ENCODE data around the gene CDC7. TPM values are rescaled to one million over a fixed set of nuclear protein-coding genes. Genes with fewer than 3 reads are reported as not detected.

Gene CDC7
- total RNA-seq, 1 experiment from 2014 or later: 41.6 TPM

DNA sequence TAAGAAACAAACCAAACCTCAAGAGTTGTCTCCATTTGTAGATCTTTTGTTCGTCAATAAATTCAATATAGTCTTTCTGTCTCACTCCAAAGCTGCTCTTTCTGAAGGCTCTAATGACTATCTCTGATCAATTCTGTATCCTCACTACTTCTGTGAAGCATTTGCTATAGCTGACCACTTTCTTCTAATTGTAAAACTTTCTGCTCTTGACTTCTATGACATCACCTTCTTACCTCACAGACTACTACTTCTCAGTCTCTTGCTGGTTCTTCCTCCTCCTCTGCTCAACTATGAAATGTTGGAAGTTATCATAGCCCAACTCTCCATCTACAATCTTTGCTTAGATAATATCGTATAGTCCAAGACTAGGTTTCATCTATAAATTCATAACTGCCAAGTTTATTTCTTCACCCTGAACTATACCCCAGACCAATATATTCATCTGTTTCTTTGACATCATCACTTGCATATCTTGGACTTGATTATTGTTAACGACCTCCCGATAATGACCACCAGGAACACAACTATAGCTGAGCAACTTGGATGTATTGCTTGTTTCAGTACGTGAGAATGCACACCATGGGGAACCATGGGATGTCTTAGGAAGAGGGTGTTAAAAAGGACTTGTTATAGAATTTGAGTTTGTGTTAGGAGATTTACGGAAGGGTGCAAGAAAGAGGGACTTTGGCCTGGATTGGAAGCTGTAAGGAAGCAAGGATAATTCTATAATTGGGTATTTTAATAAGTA lies 2.0 kb upstream of the CDC7 start:
- Mint-ChIP-seq H3K9me3 (no peaks in the 10 kb centered on the region), H3K27me3 (ENCODE audit: low read depth) (no peaks in the 10 kb centered on the region; the same call in 1 of the 2 replicates), H3K4me1 (peaks cover 13 to 15% of the 10 kb centered on the region in 2 experiments), H3K4me3 (no peak overlapping the region), H3K27ac (no peak overlapping the region), H3K36me3 (ENCODE audit: insufficient read depth in 1 of 3, low read depth in 3 of 3) (peaks cover 0 to 8% (median 7%) of the 10 kb centered on the region in 3 experiments; a peak in 6 of 7 replicates)
- H4K5ac ChIP-seq (ENCODE audit: insufficient read length, low read depth, low read length): no peak overlapping the region
- H3T11ph ChIP-seq (ENCODE audit: low read length): no peak overlapping the region
- no peak overlapping the region for H4K8ac ChIP-seq (replicated peaks; ENCODE audit: insufficient read length, low read depth, low read length)
- H2BK15ac ChIP-seq (ENCODE audit: low read depth, low read length): no peak overlapping the region
- H3K79me2 ChIP-seq (ENCODE audit: insufficient read depth, low read length): peaks cover 10% of the 10 kb centered on the region; the same call in 1 of the 2 replicates
- no peak overlapping the region for H3K9ac ChIP-seq (ENCODE audit: extremely low read depth, insufficient read length, low read length)
- H3K23ac ChIP-seq (ENCODE audit: insufficient read length, low read depth, low read length): no peak overlapping the region
- no peak for DNase-seq
- no peak overlapping the region for H2AK5ac ChIP-seq (ENCODE audit: insufficient read length, low read length)
- H3K9me3 ChIP-seq (ENCODE audit: control insufficient read depth, low read depth, low read length): no peaks in the 10 kb centered on the region
- H3K4ac ChIP-seq (ENCODE audit: low read depth, low read length): no peak overlapping the region
- no peak overlapping the region for H3K18ac ChIP-seq (ENCODE audit: insufficient read length, low read depth, low read length)
- H4K91ac ChIP-seq (ENCODE audit: insufficient read length, low read depth, low read length): no peak overlapping the region
- H3K4me2 ChIP-seq (ENCODE audit: insufficient read depth, insufficient read length, low read length): no peak overlapping the region
- no peak for TF ChIP-seq CTCF (conservative IDR thresholded peaks at IDR 0.05)
- H2BK120ac ChIP-seq (ENCODE audit: low read depth, low read length, poor library complexity, severe bottlenecking): no peak overlapping the region
- H3K23me2 ChIP-seq (ENCODE audit: insufficient read length, low read depth, low read length, poor library complexity, severe bottlenecking): peaks cover 9% of the 10 kb centered on the region
- no peak overlapping the region for H3K27ac ChIP-seq (ENCODE audit: insufficient read length, low read depth, low read length)
- H3K4me1 ChIP-seq (ENCODE audit: insufficient read depth, low read length): no peaks in the 10 kb centered on the region
- H3K14ac ChIP-seq (ENCODE audit: insufficient read depth, low read length): no peak overlapping the region
- no peaks in the 10 kb centered on the region for H3K27me3 ChIP-seq (ENCODE audit: insufficient read depth, low read length)
- no peak overlapping the region for H2BK20ac ChIP-seq (ENCODE audit: low read depth, low read length, poor library complexity, severe bottlenecking)
- H3K56ac ChIP-seq (ENCODE audit: insufficient read length, low read depth, low read length): no peak overlapping the region
- WGBS (ENCODE audit: extremely low coverage, insufficient read length, low lambda C conversion rate): no CpG with 5 or more reads among the region's 6 CpGs
- no peak overlapping the region for H2BK5ac ChIP-seq (ENCODE audit: insufficient read length, low read length)
- no peaks in the 10 kb centered on the region for H4K20me1 ChIP-seq (ENCODE audit: control insufficient read depth, insufficient read depth, insufficient read length)
- H2AFZ ChIP-seq (ENCODE audit: low read length): no peak overlapping the region
- no peak overlapping the region for H2BK12ac ChIP-seq (ENCODE audit: insufficient read length, low read depth, low read length)
- no peaks in the 10 kb centered on the region for H3K79me1 ChIP-seq (ENCODE audit: insufficient read depth, low read depth, low read length, poor library complexity, severe bottlenecking)
